CD14-positive monocyte (primary cell): Measurements from ENCODE around the gene EMSY. TPM values are rescaled to one million over a fixed set of nuclear protein-coding genes. Genes with fewer than 3 reads are reported as not detected.

Source experiments
- DNase-seq, 3 donors: peaks; one replicate each; pipeline ENCODE4 v3.0.0-alpha.2; 2011 to 2022
- H2AFZ ChIP-seq: 2 replicates; pipeline ENCODE4 v1.6.0; 2012; ENCODE audit warnings: mild to moderate bottlenecking, low read depth, low read length, inconsistent platforms; ENCODE audit not compliant: insufficient read depth, poor library complexity, severe bottlenecking
- H3K27ac ChIP-seq, 2 donors: 1 replicate in 1 of 2; 2 replicates in 1 of 2; pipeline ENCODE4 v1.5.1; 2012 to 2013; ENCODE audit warnings: low read length in 2 of 2, control low read depth in 1 of 2, inconsistent platforms in 1 of 2, low read depth in 1 of 2, mild to moderate bottlenecking in 1 of 2
- H3K27me3 ChIP-seq, 2 donors: one replicate each; pipeline versions ENCODE4 v1.6.0 to v1.6.1; 2011 to 2013; ENCODE audit warnings: low read length in 2 of 2; ENCODE audit not compliant: control insufficient read depth in 2 of 2, insufficient read depth in 2 of 2
- H3K36me3 ChIP-seq, 2 donors: replicated peaks in 1 of 2; 1 replicate in 1 of 2; 2 replicates in 1 of 2; pipeline versions ENCODE4 v1.5.1 to v1.6.1; 2012 to 2013; ENCODE audit warnings: low read length in 2 of 2, control low read depth in 1 of 2, inconsistent platforms in 1 of 2, mild to moderate bottlenecking in 1 of 2; ENCODE audit not compliant: insufficient read depth in 2 of 2, control insufficient read depth in 1 of 2
- H3K4me1 ChIP-seq, 2 donors: 1 replicate in 1 of 2; 2 replicates in 1 of 2; pipeline versions ENCODE4 v1.5.1 to v1.6.1; 2012 to 2013; ENCODE audit warnings: low read length in 2 of 2, control low read depth in 1 of 2, inconsistent platforms in 1 of 2, mild to moderate bottlenecking in 1 of 2, moderate library complexity in 1 of 2; ENCODE audit not compliant: insufficient read depth in 2 of 2, control insufficient read depth in 1 of 2
- H3K4me2 ChIP-seq: replicated peaks from 2 replicates; pipeline ENCODE3; 2012; ENCODE audit warnings: low read length, moderate library complexity, mild to moderate bottlenecking; ENCODE audit not compliant: poor library complexity, severe bottlenecking; ENCODE audit errors: extremely low read depth
- H3K4me3 ChIP-seq, 3 experiments: fragments of 200-600 bp in 1 of 3; sonication (generic) in 1 of 3; replicated peaks in 1 of 3; 1 replicate in 2 of 3; 2 replicates in 1 of 3; pipeline ENCODE4 v1.5.1; 2011 to 2013; ENCODE audit warnings: low read length in 3 of 3, mild to moderate bottlenecking in 3 of 3, control low read depth in 2 of 3, low read depth in 2 of 3, inconsistent platforms in 1 of 3, moderate library complexity in 1 of 3
- H3K79me2 ChIP-seq: 2 replicates; pipeline ENCODE4 v1.6.0; 2012; ENCODE audit warnings: mild to moderate bottlenecking, control low read depth, inconsistent platforms, low read length, moderate library complexity; ENCODE audit not compliant: insufficient read depth
- H3K9ac ChIP-seq: 2 replicates; pipeline ENCODE4 v1.6.0; 2017; ENCODE audit warnings: low read length, mild to moderate bottlenecking; ENCODE audit not compliant: insufficient read depth, poor library complexity, severe bottlenecking
- H3K9me3 ChIP-seq, 2 donors: replicated peaks in 1 of 2; 1 replicate in 1 of 2; 2 replicates in 1 of 2; pipeline versions ENCODE4 v1.5.1 to v1.6.1; 2012 to 2013; ENCODE audit warnings: low read length in 2 of 2, control low read depth in 1 of 2; ENCODE audit not compliant: control insufficient read depth in 1 of 2, insufficient read depth in 1 of 2
- H4K20me1 ChIP-seq: 2 replicates; pipeline ENCODE4 v1.6.0; 2012; ENCODE audit warnings: mild to moderate bottlenecking, low read length, control low read depth, moderate library complexity; ENCODE audit not compliant: insufficient read depth
- H3K27ac Mint-ChIP-seq, 7 donors: one replicate each; pipeline ENCODE4 v1.8.0; 2020; ENCODE audit warnings: mild to moderate bottlenecking in 7 of 7, mixed read lengths in 7 of 7, moderate library complexity in 6 of 7, inconsistent platforms in 2 of 7
- H3K27me3 Mint-ChIP-seq, 3 donors: one replicate each; pipeline ENCODE4 v1.8.0; 2021 to 2022; ENCODE audit warnings: low read depth in 3 of 3, mild to moderate bottlenecking in 3 of 3, mixed read lengths in 3 of 3, moderate library complexity in 3 of 3, inconsistent platforms in 1 of 3
- H3K36me3 Mint-ChIP-seq, 2 donors: one replicate each; pipeline ENCODE4 v1.8.0; 2020; ENCODE audit warnings: mixed read lengths in 2 of 2, inconsistent platforms in 1 of 2, mild to moderate bottlenecking in 1 of 2
- H3K4me1 Mint-ChIP-seq: one replicate; pipeline ENCODE4 v1.8.0; 2020; ENCODE audit warnings: mild to moderate bottlenecking, mixed read lengths
- H3K4me3 Mint-ChIP-seq, 2 donors: one replicate each; pipeline ENCODE4 v1.8.0; 2020; ENCODE audit warnings: mild to moderate bottlenecking in 2 of 2, mixed read lengths in 2 of 2, moderate library complexity in 1 of 2
- H3K9me3 Mint-ChIP-seq, 7 donors: one replicate each; pipeline ENCODE4 v1.8.0; 2020 to 2022; ENCODE audit warnings: mixed read lengths in 7 of 7, mild to moderate bottlenecking in 6 of 7, moderate library complexity in 6 of 7, inconsistent platforms in 2 of 7
- WGBS: methylation state at CpG from one replicate; pipeline ENCODE4 v1.1.5; 2013; ENCODE audit warnings: missing lambda C conversion rate; ENCODE audit not compliant: insufficient coverage; 5-methylcytosine and 5-hydroxymethylcytosine counted together
- intact Hi-C, 2 donors: fragments of 100-400 bp; cut with micrococcal nuclease; formaldehyde crosslinking; loops; one replicate each; pipeline versions ENCODE4 v1.15.0 to v1.15.1; 2023
- polyA plus RNA-seq, 3 donors: library from polyadenylated mRNA; depleted of rRNA in 1 of 3; unstranded in 2 of 3; stranded (reverse) in 1 of 3; fragments of 300-500 nt in 2 of 3; fragments of >200 nt in 1 of 3; fragmentation: Illumina TruSeq in 2 of 3; gene quantifications; 1 replicate in 2 of 3; 2 replicates in 1 of 3; pipeline ENCODE4 v1.2.3, GENCODE V29; 2012 to 2021
- TF ChIP-seq, protein P1 (sequence below): fragments of 200-600 bp; IDR thresholded peaks from one replicate; pipeline ENCODE4 v1.8.0; 2022; ENCODE audit warnings: antibody characterized with exemption, mild to moderate bottlenecking

Gene EMSY
- polyA plus RNA-seq, 3 donors = 9.2 to 31.3 (median 9.4) TPM

- Histone ChIP-seq H3K4me3 (no peak overlapping the region), H4K20me1 (peaks cover 3% of the 10 kb centered on the region), H3K27me3 (no peaks in the 10 kb centered on the region), H3K79me2 (no peaks in the 10 kb centered on the region), H2AFZ (no peak overlapping the region), H3K4me2 (no peak overlapping the region), H3K9ac (no peak overlapping the region), H3K4me1 (peaks cover 3 to 8% of the 10 kb centered on the region in 2 donors), H3K27ac (no peak overlapping the region), H3K9me3 (no peaks in the 10 kb centered on the region), H3K36me3 (peaks cover 41 to 79% of the 10 kb centered on the region in 2 donors)
- intact Hi-C loops = no loop called here
- Mint-ChIP-seq H3K27me3 (no peaks in the 10 kb centered on the region), H3K36me3 (peaks cover 60 to 68% of the 10 kb centered on the region in 2 donors), H3K27ac (no peak overlapping the region), H3K9me3 (no peaks in the 10 kb centered on the region), H3K4me1 (peaks cover 6% of the 10 kb centered on the region), H3K4me3 (no peak overlapping the region)
- DNase-seq = no peak
- no CpG with 5 or more reads among the region's 4 CpGs for WGBS
- TF ChIP-seq, protein P1, sequence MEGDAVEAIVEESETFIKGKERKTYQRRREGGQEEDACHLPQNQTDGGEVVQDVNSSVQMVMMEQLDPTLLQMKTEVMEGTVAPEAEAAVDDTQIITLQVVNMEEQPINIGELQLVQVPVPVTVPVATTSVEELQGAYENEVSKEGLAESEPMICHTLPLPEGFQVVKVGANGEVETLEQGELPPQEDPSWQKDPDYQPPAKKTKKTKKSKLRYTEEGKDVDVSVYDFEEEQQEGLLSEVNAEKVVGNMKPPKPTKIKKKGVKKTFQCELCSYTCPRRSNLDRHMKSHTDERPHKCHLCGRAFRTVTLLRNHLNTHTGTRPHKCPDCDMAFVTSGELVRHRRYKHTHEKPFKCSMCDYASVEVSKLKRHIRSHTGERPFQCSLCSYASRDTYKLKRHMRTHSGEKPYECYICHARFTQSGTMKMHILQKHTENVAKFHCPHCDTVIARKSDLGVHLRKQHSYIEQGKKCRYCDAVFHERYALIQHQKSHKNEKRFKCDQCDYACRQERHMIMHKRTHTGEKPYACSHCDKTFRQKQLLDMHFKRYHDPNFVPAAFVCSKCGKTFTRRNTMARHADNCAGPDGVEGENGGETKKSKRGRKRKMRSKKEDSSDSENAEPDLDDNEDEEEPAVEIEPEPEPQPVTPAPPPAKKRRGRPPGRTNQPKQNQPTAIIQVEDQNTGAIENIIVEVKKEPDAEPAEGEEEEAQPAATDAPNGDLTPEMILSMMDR = no peak
Measured at GRCh38 chr11:76465701-76466100, 20.9 kb downstream of the EMSY start.

- H3K79me2 ChIP-seq = no peaks in the 10 kb centered on the region
- no peaks in the 10 kb centered on the region for H3K9me3 Mint-ChIP-seq
- peaks cover 66 to 71% of the 10 kb centered on the region in 2 donors for H3K36me3 Mint-ChIP-seq
Measured at GRCh38 chr11:76466666-76467065, 21.8 kb downstream of the EMSY start.

More at GRCh38 chr11:76466666-76467065, 21.8 kb downstream of the EMSY start:
- H3K27me3 Mint-ChIP-seq = no peaks in the 10 kb centered on the region
- TF ChIP-seq, protein P1 = no peak
- Histone ChIP-seq H3K4me3 (no peak overlapping the region), H3K27ac (no peak overlapping the region), H4K20me1 (peaks cover 3% of the 10 kb centered on the region), H3K4me1 (no peaks in the 10 kb centered on the region), H3K9ac (no peak overlapping the region), H3K4me2 (no peak overlapping the region), H2AFZ (no peak overlapping the region), H3K27me3 (no peaks in the 10 kb centered on the region), H3K36me3 (peaks cover 47 to 88% of the 10 kb centered on the region in 2 donors), H3K9me3 (no peaks in the 10 kb centered on the region)
- no peaks in the 10 kb centered on the region for H3K4me1 Mint-ChIP-seq
- H3K27ac Mint-ChIP-seq = no peak overlapping the region
- no peak for DNase-seq
- intact Hi-C loops = no loop called here
- no peak overlapping the region for H3K4me3 Mint-ChIP-seq
